A673 (cell line): ENCODE measurements around the gene SUN1. TPM values are rescaled to one million over a fixed set of nuclear protein-coding genes. Genes with fewer than 3 reads are reported as not detected.

Experiments used
- BruUV-seq: library from RNA; stranded (reverse); fragments of 400-500 nt; replicated peaks from 2 replicates; lab custom pipeline; 2021; lab: Mats Ljungman, UMichigan
- CTCF ChIA-PET: fragments of 300-600 bp; sonication (Branson Sonifier 250); formaldehyde crosslinking; loops from one replicate; lab custom pipeline; 2022; ENCODE audit warnings: antibody characterized with exemption; lab: Charles Lee
- POLR2A ChIA-PET: fragments of 300-600 bp; sonication (Branson Sonifier 250); formaldehyde crosslinking; loops from one replicate; lab custom pipeline; 2022; ENCODE audit warnings: antibody characterized with exemption; ENCODE audit not compliant: low non-redundant PET; lab: Charles Lee
- DNase-seq: peaks from one replicate; pipeline ENCODE4 v3.0.0-alpha.2; 2015; ENCODE audit warnings: low spot score
- H3K27ac ChIP-seq: fragments of 200-600 bp; sonication (generic); 2 replicates; pipeline ENCODE4 v1.5.1; 2016; ENCODE audit warnings: mixed run types, low read depth, mild to moderate bottlenecking, mixed read lengths, antibody characterized with exemption, low read length; ENCODE audit not compliant: poor library complexity, severe bottlenecking
- H3K27me3 ChIP-seq: fragments of 200-600 bp; sonication (generic); replicated peaks from 2 replicates; pipeline ENCODE4 v1.6.1; 2017; ENCODE audit warnings: mixed run types, low read depth, mild to moderate bottlenecking, mixed read lengths, antibody characterized with exemption, low read length; ENCODE audit not compliant: insufficient read depth, poor library complexity
- H3K36me3 ChIP-seq: fragments of 200-600 bp; sonication (generic); 2 replicates; pipeline ENCODE4 v1.6.1; 2016; ENCODE audit warnings: mixed run types, mild to moderate bottlenecking, mixed read lengths, antibody characterized with exemption, low read length; ENCODE audit not compliant: insufficient read depth, poor library complexity, severe bottlenecking
- H3K4me1 ChIP-seq: fragments of 200-600 bp; sonication (generic); 2 replicates; pipeline ENCODE4 v1.6.1; 2017; ENCODE audit warnings: mixed run types, mild to moderate bottlenecking, mixed read lengths, antibody characterized with exemption, low read length; ENCODE audit not compliant: insufficient read depth, poor library complexity, severe bottlenecking
- H3K4me3 ChIP-seq: fragments of 200-600 bp; sonication (generic); 2 replicates; pipeline ENCODE4 v1.5.1; 2016; ENCODE audit warnings: low read depth, mixed run types, mild to moderate bottlenecking, mixed read lengths, low read length; ENCODE audit not compliant: poor library complexity, severe bottlenecking
- H3K9me3 ChIP-seq: fragments of 200-600 bp; sonication (generic); 2 replicates; pipeline ENCODE4 v1.6.1; 2016; ENCODE audit warnings: mixed run types, low read depth, mild to moderate bottlenecking, mixed read lengths, antibody characterized with exemption, low read length; ENCODE audit not compliant: poor library complexity, severe bottlenecking
- EZH2 ChIP-seq: fragments of 200-600 bp; sonication (generic); IDR thresholded peaks from 2 replicates; pipeline ENCODE4 v1.6.1; 2017; ENCODE audit warnings: borderline replicate concordance, low read depth, mild to moderate bottlenecking, mixed read lengths, antibody characterized with exemption, low read length; ENCODE audit not compliant: poor library complexity, severe bottlenecking
- intact Hi-C: fragments of 100-400 bp; cut with micrococcal nuclease; formaldehyde crosslinking; loops from one replicate; pipeline ENCODE4 v1.10.0; 2022; ENCODE audit not compliant: unreplicated experiment
- total RNA-seq: library from RNA; stranded (reverse); gene quantifications from 2 replicates; pipeline ENCODE4 v1.2.3, GENCODE V29; 2021
- TF ChIP-seq, protein P1 (sequence below): fragments of 300-800, 200-600 bp; sonication (generic); conservative IDR thresholded peaks from 2 replicates; pipeline ENCODE4 v1.5.1; 2017; ENCODE audit warnings: low read depth, mild to moderate bottlenecking, antibody characterized with exemption, low read length, moderate library complexity, mixed read lengths

The SUN1 gene
- total RNA-seq, 1 experiment from 2014 or later: 189 TPM

DNA sequence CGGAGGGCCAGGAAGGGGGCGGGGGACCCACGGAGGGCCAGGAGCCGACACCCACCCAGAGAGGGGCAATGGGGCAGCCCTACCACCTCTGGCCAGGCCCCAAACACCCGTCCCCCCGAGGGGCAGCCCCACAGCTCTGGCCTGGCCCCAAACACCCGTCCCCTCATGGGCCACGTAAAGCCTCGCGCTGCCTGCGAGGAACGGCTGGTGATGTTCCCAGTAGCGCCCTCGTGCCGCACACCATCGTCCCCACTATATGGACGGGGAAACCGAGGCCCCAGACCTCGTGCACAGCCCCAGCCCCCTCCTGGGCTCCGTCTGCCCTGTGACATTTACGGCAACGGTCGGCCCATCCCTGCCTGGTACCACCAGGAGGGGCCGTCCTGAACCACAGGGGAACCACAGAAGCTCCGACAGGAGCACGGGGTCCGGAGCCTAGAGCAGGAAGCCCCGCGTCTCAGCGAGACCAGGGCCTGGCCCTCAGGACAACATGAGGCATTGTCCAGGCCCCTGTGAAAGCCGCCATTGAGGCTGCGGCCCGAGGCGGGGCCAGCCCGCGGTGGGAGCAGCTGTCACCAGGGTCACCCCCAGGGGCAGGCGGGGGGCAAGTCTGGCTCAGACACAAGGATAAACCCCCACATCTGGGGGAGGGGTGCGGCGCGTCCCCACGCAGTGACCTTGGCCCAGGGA, 79.7 kb downstream of the SUN1 start:
- Histone ChIP-seq H3K36me3 (no peaks in the 10 kb centered on the region), H3K9me3 (no peaks in the 10 kb centered on the region), H3K27me3 (no peaks in the 10 kb centered on the region), H3K27ac (no peak overlapping the region), H3K4me1 (peaks cover 18% of the 10 kb centered on the region), H3K4me3 (no peak overlapping the region)
- DNase-seq: no peak
- no TSS peak for BruUV-seq
- ChIA-PET CTCF (no interaction called here), POLR2A (no interaction called here)
- intact Hi-C loops: loop anchor here (5.0 kb wide), 1 partner anchor 40 kb away; the partner anchor contains the start of gene ADAP1
- TF ChIP-seq, protein P1, sequence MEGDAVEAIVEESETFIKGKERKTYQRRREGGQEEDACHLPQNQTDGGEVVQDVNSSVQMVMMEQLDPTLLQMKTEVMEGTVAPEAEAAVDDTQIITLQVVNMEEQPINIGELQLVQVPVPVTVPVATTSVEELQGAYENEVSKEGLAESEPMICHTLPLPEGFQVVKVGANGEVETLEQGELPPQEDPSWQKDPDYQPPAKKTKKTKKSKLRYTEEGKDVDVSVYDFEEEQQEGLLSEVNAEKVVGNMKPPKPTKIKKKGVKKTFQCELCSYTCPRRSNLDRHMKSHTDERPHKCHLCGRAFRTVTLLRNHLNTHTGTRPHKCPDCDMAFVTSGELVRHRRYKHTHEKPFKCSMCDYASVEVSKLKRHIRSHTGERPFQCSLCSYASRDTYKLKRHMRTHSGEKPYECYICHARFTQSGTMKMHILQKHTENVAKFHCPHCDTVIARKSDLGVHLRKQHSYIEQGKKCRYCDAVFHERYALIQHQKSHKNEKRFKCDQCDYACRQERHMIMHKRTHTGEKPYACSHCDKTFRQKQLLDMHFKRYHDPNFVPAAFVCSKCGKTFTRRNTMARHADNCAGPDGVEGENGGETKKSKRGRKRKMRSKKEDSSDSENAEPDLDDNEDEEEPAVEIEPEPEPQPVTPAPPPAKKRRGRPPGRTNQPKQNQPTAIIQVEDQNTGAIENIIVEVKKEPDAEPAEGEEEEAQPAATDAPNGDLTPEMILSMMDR: no peak
- no peak for TF ChIP-seq EZH2

DNA sequence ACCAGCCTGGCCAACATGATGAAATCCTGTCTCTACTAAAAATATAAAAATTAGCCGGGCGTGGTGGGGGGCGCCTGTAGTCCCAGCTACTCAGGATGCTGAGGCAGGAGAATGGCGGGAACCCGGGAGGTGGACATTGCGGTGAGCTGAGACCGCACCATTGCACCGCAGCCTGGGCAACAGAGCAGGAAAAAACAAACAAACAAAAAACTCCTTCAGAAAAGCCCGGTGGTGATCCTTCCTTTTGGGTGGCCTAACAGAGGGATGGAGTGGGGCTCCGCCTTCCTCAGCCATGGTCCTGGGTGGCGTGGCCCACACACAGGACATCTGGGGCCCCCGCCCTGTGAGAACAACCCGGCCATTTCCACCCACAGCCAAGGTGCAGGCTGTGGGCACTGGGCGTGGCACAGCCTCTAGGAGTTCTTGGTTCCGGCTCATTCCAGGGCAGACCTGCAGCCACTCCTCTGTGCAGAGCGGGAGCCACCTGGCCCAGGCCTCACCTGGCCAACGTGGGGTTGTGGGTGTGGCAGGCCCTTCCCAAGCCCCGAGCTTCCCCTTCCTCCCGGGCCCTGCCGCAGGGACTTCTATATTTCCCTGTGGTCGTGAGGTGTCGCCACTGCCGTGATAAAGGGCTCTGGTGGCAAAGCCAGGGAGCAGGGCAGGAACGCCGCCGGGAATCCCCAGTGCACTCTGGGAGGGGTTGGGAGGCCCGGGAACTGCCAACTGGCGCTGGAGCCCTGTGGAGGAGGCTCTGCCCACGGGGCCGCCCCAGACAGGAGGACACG, 81.7 kb downstream of the SUN1 start:
- ChIA-PET POLR2A (no interaction called here), CTCF (no interaction called here)
- H3K27me3 ChIP-seq: no peaks in the 10 kb centered on the region
- no peaks in the 10 kb centered on the region for H3K36me3 ChIP-seq
- no peak for DNase-seq
- no peak overlapping the region for H3K4me3 ChIP-seq
- intact Hi-C loops: loop anchor here (5.0 kb wide), 1 partner anchor 38 kb away; the partner anchor contains the start of gene ADAP1
- H3K27ac ChIP-seq: no peak overlapping the region
- H3K9me3 ChIP-seq: no peaks in the 10 kb centered on the region
- BruUV-seq: no TSS peak
- no peak for TF ChIP-seq EZH2
- TF ChIP-seq, protein P1: no peak
- H3K4me1 ChIP-seq: peaks cover 18% of the 10 kb centered on the region

DNA sequence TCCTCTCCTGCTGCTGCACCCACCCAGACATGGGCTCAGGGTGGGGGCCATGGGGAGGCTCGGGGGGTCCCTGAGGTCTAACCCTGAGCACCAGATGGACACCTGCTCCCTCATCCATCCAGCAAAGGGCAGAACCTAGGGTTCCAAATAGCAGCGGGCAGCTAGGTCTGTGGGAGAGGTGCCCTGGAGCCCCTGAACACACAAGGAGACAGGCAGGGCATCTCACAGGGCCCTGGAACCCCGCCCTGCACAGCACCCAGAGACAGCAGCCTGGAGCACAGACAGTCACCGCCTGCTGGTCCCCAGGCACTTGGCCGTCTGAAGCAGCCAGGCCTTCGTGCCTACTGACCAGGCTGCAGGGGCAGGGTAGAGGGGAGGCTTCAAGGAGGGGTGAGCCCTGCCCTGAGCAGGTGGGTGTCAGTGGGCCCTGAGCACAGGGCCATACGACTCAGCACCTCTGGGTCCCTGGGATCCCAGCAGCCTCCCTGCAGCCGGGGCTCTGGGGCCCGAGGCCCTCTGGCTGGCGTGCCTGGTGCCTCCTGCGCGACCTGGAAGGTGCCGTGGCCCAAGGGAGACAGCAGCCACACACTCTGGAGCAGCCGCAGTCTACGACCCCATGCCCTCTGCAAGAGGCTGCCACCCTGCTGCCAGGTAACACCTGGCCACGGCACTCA, 82.4 kb downstream of the SUN1 start:
- Histone ChIP-seq H3K9me3 (no peaks in the 10 kb centered on the region), H3K4me3 (no peak overlapping the region), H3K36me3 (no peaks in the 10 kb centered on the region), H3K4me1 (peaks cover 18% of the 10 kb centered on the region), H3K27ac (no peak overlapping the region), H3K27me3 (no peaks in the 10 kb centered on the region)
- BruUV-seq: no TSS peak
- TF ChIP-seq EZH2: no peak
- TF ChIP-seq, protein P1: no peak
- CTCF ChIA-PET: no interaction called here
- intact Hi-C loops: loop anchor here (5.0 kb wide), 1 partner anchor 38 kb away; the partner anchor contains the start of gene ADAP1
- DNase-seq: no peak
- POLR2A ChIA-PET: no interaction called here
